KBM-7 (cell line): ENCODE data around the gene PDGFRB.

Experiments used
- DNase-seq: peaks from one replicate; pipeline ENCODE4 v3.0.0-alpha.2; 2015
- in situ Hi-C: fragments of 300-500 bp; cut with MboI; formaldehyde crosslinking; loops from 2 replicates; pipeline ENCODE4 v1.14.3; 2020; ENCODE audit warnings: low sequenced_read_pairs, low pct_unique_long_range_greater_than_20kb, mixed read lengths

PDGFRB gene

DNA sequence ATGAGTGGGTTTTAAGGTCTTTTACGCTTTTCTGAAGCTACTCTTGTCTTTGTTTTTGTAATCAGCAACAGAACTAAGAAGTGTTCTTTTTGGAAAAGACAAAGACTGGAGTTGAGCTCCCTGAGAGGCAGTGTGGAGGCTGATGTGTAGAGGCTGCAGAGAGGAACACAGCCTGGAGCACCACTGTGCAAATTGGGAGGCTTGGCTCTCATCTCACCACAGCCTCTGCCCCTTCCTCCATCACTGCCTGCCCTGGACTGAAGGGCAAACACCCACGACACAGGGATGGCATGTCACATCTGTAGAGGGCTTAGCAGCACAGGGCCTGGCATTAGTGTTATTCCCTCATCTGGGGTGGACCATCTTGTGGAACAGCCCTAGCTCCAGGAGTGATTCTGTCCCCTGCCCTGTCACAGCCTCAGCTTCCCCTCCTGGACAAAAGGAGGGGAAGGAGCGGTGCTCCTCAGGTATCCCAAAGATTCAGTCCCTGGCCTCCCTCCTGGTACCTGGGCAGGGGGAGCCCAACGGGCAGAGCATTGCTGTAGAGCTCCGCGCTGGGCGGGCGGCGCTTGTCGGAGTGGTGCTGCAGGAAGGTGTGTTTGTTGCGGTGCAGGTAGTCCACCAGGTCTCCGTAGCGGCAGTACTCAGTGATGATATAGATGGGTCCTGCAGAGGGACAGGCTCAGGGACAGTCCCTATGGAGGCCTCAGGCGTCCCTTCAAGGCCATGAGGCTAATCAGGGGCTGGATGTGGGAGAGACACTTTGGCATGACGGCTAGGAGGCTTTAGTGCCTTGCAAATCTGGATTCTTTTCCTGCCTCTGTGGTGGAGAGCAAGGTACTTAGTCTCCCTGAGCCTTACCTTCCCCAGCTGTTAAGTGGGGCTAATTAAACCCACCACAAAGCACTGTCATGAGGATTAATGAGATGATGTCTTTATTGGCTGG, 32.8 kb downstream of the PDGFRB start:
- in situ Hi-C loops = no loop called here
- DNase-seq = no peak

DNA sequence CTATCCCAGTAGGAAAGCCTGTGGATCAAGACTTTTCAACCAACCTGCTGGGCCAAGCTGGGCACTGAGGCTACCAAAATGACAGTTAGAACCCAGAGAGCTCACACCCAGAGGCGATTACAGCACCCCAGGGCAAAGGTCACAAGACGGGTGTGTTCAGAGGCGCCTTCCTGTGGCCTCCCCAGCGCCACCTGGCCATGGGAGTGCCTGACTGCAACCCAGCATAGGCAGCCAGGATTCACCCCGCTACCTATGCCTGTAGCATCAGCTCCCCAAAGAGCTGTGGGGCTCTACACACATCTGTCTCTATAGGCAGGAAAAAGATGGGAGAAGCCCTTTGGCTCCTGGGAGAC, 33.5 kb downstream of the PDGFRB start:
- in situ Hi-C loops = no loop called here
- DNase-seq = peak; percentile 47

DNA sequence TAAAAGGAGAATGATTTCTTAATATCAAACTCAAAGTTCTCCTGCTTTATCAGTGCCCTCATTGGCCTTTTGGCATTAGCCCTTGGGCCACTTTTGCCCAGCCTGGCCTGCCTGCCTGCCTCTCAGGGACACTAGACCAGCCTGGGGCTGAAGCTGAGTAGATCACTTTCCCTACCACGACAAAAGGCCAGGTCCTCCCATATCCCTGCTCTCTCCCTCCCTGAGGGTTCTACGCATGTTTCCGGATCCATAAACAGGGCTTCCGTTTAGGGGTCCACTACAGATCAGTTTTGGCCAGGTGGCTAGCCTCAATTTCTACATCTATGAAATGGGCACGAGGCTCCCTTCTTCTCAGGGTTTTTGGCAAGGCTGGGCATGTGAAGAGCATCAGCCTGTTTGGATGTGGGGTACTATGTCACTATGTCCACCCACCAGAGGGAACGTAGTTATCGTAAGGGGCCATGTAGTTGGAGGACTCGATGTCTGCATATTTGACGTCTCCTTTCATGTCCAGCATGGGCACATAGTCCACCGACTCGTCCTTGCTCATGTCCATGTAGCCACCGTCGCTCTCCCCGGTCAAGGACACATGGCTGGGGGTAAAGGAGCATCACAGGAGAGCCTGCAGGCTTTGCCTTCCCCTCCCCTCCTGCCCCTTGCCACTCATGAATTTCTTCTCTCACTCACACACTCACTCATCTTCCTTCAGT, 34.0 kb downstream of the PDGFRB start:
- in situ Hi-C loops = no loop called here
- DNase-seq = no peak

DNA sequence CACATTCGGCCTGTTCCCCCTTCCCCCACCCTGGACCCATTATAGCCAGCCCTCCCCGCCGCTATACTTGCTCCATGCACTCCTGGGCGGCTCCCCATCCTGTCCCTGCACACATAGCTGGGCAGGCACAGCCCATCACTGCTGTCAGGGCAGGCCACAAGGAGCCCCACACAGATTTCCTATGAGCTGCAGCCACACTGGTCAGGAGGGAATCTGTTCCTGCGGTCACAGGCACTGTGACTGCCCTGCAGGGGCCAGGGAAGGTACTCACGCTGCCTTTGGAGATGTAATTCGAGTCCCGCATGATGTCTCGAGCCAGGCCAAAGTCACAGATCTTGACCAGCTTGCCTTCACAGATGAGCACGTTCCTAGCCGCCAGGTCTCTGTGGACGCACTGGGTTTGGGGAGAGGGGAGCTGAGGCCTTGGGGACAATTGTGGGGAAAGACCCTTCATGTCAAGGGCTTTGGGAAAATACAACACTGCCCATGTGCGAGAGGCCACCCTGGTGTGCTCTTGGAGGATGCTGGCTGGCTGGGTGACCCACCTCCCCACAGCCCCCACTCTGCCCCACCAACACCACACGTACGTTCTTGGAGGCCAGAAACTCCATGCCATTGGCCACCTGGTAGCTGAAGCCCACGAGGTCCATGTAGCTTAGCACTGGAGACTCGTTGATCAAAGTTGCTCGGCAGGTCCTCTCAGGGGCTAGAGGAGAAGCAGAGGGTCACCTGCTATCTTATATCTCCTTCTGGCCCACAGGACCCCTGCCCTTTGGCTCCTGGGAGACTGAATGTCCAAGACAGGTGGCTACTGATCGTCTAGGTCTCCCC, 34.8 kb downstream of the PDGFRB start:
- DNase-seq = no peak
- in situ Hi-C loops = no loop called here

DNA sequence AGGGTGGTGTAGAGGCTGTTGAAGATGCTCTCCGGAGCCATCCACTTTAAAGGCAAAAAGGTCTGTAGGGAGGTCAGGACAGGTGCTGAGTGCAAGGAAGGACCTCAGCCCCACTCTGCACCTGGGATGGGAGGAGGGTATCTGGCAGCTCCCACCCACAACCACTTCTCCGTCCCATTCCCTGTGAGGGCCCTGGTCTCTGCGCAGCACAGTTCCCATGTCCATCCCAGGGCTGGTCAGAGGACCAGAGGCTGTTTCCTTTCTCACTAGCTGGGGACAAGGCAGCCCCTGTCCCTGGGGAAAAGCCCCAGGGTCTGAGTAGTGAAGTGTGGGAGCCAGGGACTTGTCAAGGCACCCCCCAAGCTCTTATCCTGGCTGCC, 35.6 kb downstream of the PDGFRB start:
- no peak for DNase-seq
- in situ Hi-C loops = no loop called here

DNA sequence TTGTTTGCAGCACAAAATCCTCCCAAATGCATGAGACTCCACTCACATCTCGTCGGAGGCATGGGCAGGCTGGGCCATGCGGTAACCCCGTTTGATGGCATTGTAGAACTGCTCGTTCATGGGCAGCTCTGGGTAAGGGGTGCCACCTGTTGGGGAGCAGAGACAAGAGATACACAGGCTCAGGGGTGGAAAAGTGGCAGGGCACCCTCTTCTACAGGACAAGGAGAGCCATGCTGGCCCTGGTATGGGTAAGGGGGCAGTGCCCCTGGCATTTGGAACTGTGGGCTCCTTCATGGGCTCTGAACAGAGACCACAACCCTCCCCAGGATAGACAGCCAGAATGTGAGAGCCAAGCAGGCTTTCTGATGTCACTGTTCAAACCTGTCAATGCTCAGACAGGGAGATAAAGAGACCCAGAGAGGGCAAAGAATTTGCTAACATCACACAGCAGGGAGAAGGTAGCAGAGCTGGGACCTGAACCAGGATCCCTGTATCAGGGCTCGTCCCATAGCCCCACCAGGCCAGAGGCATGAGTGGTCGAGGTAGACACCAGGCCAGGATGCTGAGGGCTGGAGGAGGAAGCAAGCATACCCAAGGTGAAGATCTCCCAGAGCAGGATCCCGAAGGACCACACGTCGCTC, 36.1 kb downstream of the PDGFRB start:
- in situ Hi-C loops = no loop called here

DNA sequence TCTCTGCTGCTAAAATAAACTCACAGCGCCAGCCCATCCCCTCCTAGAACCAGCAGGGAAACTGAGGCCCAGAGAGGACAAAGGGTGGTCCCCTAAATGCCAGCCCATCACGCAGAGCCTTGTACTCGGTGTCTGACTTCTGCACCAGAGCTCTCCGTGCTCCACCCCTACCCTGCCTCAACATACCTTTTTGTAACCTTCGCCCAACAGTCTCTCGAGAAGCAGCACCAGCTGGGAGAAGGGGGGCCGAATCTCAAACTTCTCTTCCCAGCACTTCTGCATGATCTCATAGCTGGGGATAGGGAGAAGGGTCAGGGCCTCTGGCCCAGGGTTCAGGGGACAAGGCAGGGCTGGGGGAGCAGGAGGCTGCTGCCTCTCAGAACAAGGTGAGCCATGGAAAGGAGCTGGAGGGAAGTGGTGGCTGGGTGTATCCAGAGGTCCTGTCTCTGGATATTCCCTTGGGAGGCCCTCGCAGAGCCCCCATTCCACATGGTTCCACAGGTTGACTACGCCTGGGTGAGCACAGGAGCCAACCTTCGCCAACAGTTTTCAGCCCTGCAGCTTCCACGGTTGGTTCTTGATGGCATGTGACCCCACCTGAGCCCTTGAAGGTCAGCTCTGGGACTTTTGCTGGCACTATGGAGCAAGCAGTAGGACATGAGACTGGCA, 37.0 kb downstream of the PDGFRB start:
- in situ Hi-C loops = no loop called here
- DNase-seq = no peak

More for the DNA sequence above, 36.1 kb downstream of the PDGFRB start:
- DNase-seq = no peak

DNA sequence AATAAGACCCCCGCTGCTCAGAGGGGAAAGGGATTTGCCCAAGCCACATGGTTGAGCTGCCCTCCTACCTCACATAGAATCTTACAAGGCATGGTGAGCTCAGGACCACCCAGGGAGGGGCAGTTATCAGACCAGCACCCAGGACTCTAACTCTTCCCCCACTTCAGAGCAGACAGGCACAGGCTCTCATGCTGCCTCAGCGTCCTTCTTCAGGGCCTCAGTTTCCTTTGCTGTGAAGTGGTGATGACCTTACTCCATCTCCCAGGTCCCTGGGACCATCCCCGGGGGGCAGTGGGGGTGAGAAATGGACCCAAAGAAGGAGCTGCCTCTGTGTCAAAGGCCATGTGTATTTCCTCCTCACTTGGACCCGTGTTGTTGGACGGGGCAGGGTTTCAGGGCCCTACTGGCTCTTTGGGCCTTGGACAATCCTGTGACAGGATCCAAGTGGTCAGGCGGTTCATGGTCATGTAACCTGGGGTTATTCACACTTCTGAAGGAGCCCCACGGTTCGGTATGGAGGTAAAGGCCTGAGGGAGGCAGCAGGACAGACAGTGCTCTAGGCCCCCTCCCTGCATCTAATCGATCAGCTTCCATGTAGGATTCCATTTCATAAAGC, 37.6 kb downstream of the PDGFRB start:
- no peak for DNase-seq
- in situ Hi-C loops = no loop called here

DNA sequence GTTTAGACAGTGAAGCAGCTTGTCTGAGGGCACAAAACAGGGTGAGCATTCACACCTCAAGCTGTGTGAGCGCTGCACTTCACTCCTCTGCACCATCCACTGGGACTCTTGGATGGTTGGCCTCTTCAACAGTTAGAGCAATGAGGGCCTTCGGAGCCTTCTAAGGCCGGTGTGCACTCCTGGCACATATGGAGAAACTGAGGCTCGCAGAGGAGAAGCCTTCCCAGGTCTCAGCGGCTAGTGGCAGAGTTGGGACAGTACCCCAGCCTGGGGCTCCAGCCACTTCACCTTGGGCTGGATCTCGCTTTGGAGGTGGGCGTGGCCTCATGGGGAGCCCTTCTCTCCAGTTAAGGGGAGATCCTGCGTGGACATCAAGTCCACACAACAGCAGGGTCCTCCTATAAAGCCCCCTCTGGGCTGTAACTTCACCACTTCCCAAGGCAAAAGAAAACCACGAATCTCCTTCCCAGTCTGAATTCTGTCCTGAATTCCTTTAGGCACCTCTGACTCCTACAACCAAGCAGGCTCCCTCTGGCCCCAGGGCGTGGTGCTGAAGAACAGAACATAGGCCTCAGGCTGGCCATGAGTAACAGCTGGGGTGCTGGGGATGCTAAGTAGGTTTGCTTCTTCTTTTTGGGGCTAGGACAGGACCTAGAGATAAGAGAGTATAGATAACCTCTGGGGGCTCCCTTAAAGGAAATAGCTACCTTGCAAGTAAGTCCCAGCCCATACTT, 38.8 kb downstream of the PDGFRB start:
- DNase-seq = no peak

DNA sequence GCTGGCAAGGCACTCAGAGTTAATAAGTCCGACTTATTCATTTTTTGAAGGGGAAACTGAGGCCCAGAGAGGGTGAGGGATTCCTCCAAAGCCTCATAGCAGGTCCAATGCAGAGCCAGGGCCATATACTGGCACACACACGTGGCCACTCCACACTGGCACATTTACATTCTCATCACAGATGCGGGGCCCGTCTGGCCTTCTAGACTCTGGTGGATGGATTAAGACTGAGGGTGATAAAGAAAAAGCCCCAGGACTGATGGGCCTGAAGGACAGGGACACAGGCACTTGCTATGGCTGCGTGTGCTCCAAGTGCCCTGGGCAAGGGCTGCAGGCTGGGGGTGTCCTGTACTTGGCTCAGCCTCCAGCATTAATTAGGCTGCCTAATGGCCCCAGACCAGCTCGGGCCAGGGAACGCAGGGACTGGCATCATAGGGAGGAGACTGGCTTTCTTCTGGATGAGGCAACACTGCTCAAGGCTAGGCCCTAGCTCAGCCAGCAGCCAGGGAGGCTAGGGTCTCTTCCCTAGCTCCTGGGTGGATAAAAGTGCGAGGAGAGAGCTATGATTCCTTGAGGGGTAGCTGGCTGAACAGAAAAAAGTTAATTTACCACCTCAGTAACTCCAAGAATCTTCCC, 40.8 kb downstream of the PDGFRB start:
- no peak for DNase-seq
- in situ Hi-C loops = no loop called here

More for the DNA sequence above, 38.8 kb downstream of the PDGFRB start:
- in situ Hi-C loops = no loop called here

DNA sequence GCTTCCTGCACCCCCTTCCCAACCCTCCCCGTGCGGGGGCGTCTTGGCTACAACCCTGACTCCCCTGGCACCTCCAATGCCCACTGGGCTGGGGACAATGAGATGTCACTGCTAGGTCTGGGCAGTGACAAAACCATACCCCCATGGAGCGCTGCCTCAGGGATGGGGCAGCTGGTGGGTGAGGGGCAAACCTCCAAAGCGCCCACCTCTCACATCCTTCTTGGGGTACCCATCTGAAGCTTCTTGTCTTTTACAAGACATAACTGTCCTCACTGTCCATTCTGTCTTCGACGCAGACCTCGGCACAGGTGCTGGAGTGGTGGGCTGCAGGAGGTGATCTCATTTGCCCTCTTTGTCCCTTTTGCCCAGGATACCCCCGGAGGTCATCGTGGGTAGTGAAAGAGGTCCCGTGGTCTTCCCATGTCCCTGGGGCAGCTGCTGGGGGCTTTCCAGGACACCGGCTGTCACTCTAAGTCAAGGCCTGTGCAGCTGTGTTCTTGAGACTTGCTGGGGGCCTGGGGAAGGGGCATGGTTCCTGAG, 41.5 kb downstream of the PDGFRB start:
- DNase-seq = no peak
- in situ Hi-C loops = no loop called here

DNA sequence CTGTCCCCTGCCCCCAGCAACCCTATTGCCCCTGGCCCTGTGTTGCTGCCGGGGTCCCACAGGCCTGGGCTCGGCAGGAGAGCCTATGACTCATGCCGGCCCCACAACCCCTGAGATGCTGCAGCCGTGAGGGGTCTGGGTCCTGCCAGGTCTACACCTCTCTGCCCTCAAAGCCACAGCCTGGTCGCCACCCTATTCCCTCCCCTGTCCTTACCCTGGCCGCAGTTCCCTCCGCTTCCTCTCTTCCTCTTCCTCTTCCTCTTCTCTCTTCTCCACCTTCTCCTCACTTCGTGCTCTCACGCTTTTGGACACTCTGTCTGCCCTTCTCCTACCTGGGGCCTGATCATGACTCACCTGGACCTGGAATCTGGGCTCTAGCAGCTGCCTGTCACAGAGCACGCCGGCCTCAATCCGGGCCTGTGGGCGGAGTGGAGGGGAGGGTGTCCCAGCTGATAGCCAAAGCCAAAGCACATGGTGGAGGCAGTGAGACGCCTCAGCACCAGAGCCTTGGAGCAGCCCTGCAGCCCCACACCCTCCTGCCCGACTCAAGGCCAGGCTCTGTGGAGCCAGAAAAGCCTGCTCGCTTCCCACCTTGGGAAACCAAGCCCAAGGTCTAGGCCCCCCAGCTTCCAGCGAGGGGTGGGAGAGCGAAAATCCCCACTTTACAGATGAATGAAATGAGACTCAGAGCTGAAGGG, 42.4 kb downstream of the PDGFRB start:
- DNase-seq = no peak
- in situ Hi-C loops = no loop called here

DNA sequence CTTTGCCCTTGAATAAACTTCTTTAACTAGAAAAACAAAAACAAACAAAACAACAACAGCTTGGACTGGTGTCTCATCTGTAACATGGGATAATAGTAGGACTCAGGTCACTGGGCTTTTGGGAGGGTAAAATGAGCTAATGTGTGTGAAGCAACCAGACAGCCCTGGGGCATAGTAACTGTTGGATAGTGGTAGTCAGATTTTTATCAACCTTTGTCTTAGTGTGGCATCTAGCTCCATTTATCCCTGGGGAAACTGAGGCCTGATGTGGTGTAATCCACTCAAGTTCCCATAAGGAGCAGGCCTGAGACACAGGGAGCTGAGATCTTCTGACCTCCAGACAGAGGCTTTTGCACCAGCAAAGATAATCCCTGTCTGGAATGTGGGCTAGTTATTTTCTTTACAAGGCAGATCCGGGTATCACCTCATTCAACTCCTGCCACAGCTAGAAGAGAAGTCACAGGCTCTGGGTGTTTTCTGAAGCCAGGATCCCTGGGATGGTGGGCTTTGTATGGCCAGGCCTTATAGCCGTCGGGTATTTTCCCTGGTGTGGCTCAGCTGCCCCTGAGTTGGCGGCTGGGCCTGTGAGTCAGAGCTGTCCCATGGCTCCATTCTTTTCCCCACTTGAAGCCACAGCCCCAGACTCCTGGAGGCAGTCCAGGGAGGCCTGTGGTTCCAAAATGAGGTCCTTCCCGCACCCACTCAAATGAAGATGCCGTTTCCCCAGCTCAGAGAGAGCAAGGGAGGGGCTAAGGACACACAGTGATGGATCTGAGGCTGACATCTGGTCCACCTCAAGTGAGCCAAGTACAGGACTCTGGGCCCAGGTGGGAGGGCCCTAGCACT, 43.2 kb downstream of the PDGFRB start:
- DNase-seq = no peak
- in situ Hi-C loops = no loop called here

DNA sequence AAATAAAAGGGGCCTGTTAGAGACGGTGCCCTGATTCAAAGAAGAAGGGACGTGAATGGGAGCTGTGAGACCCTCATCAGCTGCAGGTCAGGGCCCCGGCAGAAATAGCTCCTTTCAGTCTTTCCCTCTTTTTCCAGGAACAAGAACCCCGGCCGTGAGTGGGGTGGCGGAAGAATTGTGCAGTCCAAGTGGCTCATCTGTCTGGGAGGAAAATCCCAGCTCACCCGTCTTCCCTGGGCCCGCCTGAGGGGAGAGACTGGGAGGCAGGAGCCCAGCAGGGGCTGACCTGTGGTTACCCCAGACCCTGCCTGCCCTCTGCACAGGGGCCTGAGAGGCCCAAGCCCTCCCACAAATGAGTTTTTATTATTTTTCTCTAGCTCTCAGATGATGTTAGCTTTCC, 44.5 kb downstream of the PDGFRB start:
- DNase-seq = no peak
- in situ Hi-C loops = no loop called here

DNA sequence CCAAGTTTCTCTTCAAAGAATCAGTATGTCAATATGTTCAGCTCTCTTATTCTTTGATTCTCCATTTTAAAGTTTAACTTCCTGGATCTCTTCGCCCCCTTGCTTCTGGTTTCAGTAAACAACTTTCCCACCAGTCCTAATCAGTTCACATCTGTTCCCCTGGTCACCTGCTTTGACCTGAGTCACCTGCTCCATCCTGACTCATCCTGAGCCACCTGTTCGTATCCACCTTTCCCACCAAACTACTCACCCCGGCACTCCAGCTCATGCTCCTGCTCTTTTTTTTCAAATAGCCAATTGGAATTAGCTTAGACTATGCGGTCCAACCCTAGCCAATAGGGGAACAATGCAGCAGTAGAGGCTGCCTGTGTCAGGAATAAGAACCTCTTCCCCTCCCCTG, 45.7 kb downstream of the PDGFRB start:
- in situ Hi-C loops = no loop called here
- no peak for DNase-seq
